Loucy (cell line): ENCODE data around the gene CYP3A4.

Source experiments
- H2AFZ ChIP-seq: fragments of 200-600 bp; sonication (generic); 2 replicates; pipeline ENCODE4 v1.6.0; 2016; ENCODE audit warnings: antibody characterized with exemption, mild to moderate bottlenecking, low read length, moderate library complexity
- H3F3A ChIP-seq: fragments of 200-600 bp; 2 replicates; pipeline ENCODE4 v1.6.0; 2016; ENCODE audit warnings: antibody characterized with exemption, low read depth, mild to moderate bottlenecking
- H3K27me3 ChIP-seq: fragments of 200-600 bp; sonication (generic); 2 replicates; pipeline ENCODE4 v1.6.1; 2014; ENCODE audit warnings: low read length, mild to moderate bottlenecking; ENCODE audit not compliant: insufficient read depth, poor library complexity, severe bottlenecking
- H3K36me3 ChIP-seq: fragments of 200-600 bp; sonication (generic); 2 replicates; pipeline ENCODE4 v1.6.1; 2016; ENCODE audit warnings: low read length; ENCODE audit not compliant: insufficient read depth
- H3K4me1 ChIP-seq: fragments of 200-600 bp; sonication (generic); 2 replicates; pipeline ENCODE4 v1.5.1; 2014; ENCODE audit warnings: low read length, mild to moderate bottlenecking; ENCODE audit not compliant: insufficient read depth, poor library complexity, severe bottlenecking
- H3K4me2 ChIP-seq: fragments of 200-600 bp; sonication (generic); 2 replicates; pipeline ENCODE4 v1.6.0; 2014; ENCODE audit warnings: antibody characterized with exemption, low read length, low read depth, mild to moderate bottlenecking; ENCODE audit not compliant: poor library complexity, severe bottlenecking
- H3K4me3 ChIP-seq: fragments of 200-600 bp; sonication (generic); 2 replicates; pipeline ENCODE4 v1.5.1; 2014; ENCODE audit warnings: low read length, mild to moderate bottlenecking, mixed read lengths; ENCODE audit not compliant: poor library complexity, severe bottlenecking
- H3K79me2 ChIP-seq: fragments of 200-600 bp; sonication (generic); 2 replicates; pipeline ENCODE4 v1.6.1; 2014; ENCODE audit warnings: low read length; ENCODE audit not compliant: insufficient read depth
- H3K9ac ChIP-seq: fragments of 200-600 bp; sonication (generic); 2 replicates; pipeline ENCODE4 v1.6.0; 2014; ENCODE audit warnings: mild to moderate bottlenecking, low read depth, low read length, moderate library complexity; ENCODE audit not compliant: poor library complexity, severe bottlenecking
- H3K9me2 ChIP-seq: fragments of 200-600 bp; sonication (generic); replicated peaks from 2 replicates; pipeline ENCODE4 v1.6.1; 2016; ENCODE audit warnings: low read depth, low read length, mixed read lengths
- H3K9me3 ChIP-seq: fragments of 200-600 bp; sonication (generic); 2 replicates; pipeline ENCODE4 v1.6.1; 2014; ENCODE audit warnings: mild to moderate bottlenecking, antibody characterized with exemption, low read length, low read depth; ENCODE audit not compliant: insufficient read depth
- H4K20me1 ChIP-seq: fragments of 200-600 bp; sonication (generic); 2 replicates; pipeline ENCODE4 v1.6.0; 2014; ENCODE audit warnings: antibody characterized with exemption, low read length, mild to moderate bottlenecking; ENCODE audit not compliant: insufficient read depth, poor library complexity, severe bottlenecking
- CTCF ChIP-seq: fragments of 200-600 bp; sonication (generic); conservative IDR thresholded peaks from 2 replicates; pipeline ENCODE4 v1.5.1; 2014; ENCODE audit warnings: mild to moderate bottlenecking, antibody characterized with exemption, low read length
- EZH2phosphoT487 ChIP-seq: fragments of 200-600 bp; IDR thresholded peaks from 2 replicates; pipeline ENCODE4 v1.6.1; 2018; ENCODE audit warnings: antibody characterized with exemption, mild to moderate bottlenecking, moderate library complexity, borderline replicate concordance

Gene CYP3A4

GRCh38 chr7:99790407-99790806 lies 6.4 kb upstream of the CYP3A4 start:
- Histone ChIP-seq H3K4me3 (no peak overlapping the region), H3F3A (no peaks in the 10 kb centered on the region), H3K4me1 (peaks cover 7% of the 10 kb centered on the region), H3K79me2 (no peaks in the 10 kb centered on the region), H3K36me3 (no peaks in the 10 kb centered on the region), H3K9me3 (no peaks in the 10 kb centered on the region), H3K9me2 (no peaks in the 10 kb centered on the region), H3K9ac (no peak overlapping the region), H3K27me3 (no peaks in the 10 kb centered on the region), H2AFZ (no peak overlapping the region), H3K4me2 (no peak overlapping the region), H4K20me1 (no peaks in the 10 kb centered on the region)
- no peak for TF ChIP-seq EZH2phosphoT487
- no peak for TF ChIP-seq CTCF

- H3K9me3 ChIP-seq = no peaks in the 10 kb centered on the region
- no peak overlapping the region for H3K4me3 ChIP-seq
- H3K4me1 ChIP-seq = peaks cover 7% of the 10 kb centered on the region
- H3K9me2 ChIP-seq = no peaks in the 10 kb centered on the region
- no peaks in the 10 kb centered on the region for H3K27me3 ChIP-seq
- H2AFZ ChIP-seq = no peak overlapping the region
- no peaks in the 10 kb centered on the region for H3K36me3 ChIP-seq
- no peaks in the 10 kb centered on the region for H3K79me2 ChIP-seq
- no peaks in the 10 kb centered on the region for H4K20me1 ChIP-seq
- TF ChIP-seq CTCF (no peak), EZH2phosphoT487 (no peak)
- H3K9ac ChIP-seq = no peak overlapping the region
- H3K4me2 ChIP-seq = no peak overlapping the region
- H3F3A ChIP-seq = no peaks in the 10 kb centered on the region
Observed at GRCh38 chr7:99789441-99790070, 5.6 kb upstream of the CYP3A4 start.

GRCh38 chr7:99788554-99788953 lies 4.6 kb upstream of the CYP3A4 start:
- Histone ChIP-seq H3K4me2 (no peak overlapping the region), H3K9me3 (no peaks in the 10 kb centered on the region), H3K36me3 (no peaks in the 10 kb centered on the region), H3K4me1 (peaks cover 7% of the 10 kb centered on the region), H3K27me3 (no peaks in the 10 kb centered on the region), H3K9me2 (no peaks in the 10 kb centered on the region), H2AFZ (no peak overlapping the region), H3F3A (no peaks in the 10 kb centered on the region), H3K9ac (no peak overlapping the region), H3K79me2 (no peaks in the 10 kb centered on the region), H4K20me1 (no peaks in the 10 kb centered on the region), H3K4me3 (no peak overlapping the region)
- TF ChIP-seq CTCF (no peak), EZH2phosphoT487 (no peak)
